Skeletal muscle cell (primary cell): ENCODE data around the gene PHF2.
"Not testable (repeated sequence)": the region's sequence is repeated elsewhere in the genome, so short reads cannot be mapped to it uniquely, and the experiment has no call there.

Experiments
- DNase-seq: peaks from one replicate; pipeline ENCODE4 v3.0.0-alpha.2; 2010; ENCODE audit warnings: low read depth
- H3K4me3 ChIP-seq: 2 replicates; pipeline ENCODE4 v1.5.1; 2011; ENCODE audit warnings: low read depth, mild to moderate bottlenecking, control low read depth, low read length, moderate library complexity

Gene PHF2

DNA sequence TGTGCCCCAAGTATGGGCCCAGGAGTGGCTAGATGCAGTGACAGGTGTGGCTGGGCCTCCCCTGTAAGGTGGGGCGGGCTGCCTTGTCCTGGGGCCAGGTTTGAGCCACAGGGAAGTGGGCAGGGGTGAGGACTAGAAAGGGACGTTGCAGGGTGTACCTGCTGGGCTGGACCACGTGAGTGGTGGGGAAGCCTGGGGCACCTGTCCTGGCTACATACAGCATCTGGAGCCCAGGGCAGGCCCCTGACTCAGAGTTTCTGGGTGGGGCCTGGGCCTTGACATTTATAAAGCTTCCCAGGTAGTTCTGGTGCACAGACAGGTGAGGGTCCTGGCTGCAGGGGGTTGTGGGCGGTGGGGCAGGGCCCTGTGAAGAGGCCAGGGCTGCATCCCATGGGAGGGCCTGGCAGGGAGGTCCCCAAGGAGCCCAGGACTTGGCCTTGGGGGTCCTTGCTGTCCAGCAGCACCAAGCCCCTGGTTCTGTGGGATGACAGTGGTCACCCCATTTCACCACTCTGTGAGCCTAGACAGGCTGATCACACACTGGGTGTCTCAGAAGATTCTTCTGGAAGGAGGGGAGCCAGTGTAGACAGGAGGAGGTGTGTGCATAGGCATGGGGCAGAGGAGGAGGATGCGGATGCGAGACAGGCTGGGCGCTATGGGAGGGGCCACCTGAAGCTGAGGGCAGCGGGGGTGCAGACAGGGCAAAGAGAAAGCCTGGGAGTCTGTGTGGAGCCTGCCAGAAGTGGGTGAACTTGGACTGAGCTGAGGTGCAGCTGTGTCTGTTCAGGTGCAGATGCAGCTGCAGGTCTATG lies 94.0 kb downstream of the PHF2 start:
- H3K4me3 ChIP-seq, result no peak overlapping the region
- peak; percentile 3 for DNase-seq

DNA sequence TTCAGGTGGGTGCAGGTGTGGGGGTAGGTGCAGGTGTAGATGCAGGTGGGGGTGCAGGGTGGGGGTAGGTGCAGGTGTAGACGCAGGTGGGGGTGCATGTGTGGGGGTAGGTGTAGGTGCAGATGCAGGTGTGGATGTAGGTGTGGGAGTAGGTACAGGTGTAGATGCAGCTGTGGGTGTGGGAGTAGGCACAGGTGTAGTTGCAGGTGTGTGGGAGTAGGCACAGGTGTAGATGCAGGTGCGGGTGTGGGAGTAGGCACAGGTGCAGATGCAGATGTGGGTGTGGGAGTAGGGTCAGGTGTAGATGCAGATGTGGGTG lies 94.6 kb downstream of the PHF2 start:
- H3K4me3 ChIP-seq, result no peak overlapping the region
- no peak for DNase-seq

DNA sequence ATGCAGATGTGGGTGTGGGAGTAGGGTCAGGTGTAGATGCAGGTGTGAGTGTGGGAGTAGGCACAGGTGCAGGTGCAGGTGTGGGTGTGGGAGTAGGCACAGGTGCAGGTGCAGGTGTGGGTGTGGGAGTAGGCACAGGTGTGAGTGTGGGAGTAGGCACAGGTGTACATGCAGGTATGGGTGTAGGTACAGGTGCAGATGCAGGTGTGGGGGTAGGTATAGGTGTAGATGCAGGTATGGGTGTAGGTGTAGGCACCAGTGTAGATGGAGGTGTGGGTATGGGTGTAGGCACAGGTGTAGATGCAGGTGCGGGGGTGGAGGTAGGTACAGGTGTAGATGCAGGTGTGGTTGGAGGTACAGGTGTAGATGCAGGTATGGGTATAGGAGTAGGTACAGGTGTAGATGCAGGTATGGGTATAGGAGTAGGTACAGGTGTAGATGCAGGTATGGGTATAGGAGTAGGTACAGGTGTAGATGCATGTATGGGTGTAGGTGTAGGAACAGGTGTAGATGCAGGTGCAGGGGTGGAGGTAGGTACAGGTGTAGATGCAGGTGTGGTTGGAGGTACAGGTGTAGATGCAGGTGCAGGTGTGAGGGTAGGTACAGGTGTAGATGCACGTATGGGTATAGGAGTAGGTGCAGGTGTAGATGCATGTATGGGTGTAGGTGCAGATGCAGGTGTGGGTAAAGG lies 96.1 kb downstream of the PHF2 start:
- not testable (repeated sequence) for H3K4me3 ChIP-seq, DNase-seq

DNA sequence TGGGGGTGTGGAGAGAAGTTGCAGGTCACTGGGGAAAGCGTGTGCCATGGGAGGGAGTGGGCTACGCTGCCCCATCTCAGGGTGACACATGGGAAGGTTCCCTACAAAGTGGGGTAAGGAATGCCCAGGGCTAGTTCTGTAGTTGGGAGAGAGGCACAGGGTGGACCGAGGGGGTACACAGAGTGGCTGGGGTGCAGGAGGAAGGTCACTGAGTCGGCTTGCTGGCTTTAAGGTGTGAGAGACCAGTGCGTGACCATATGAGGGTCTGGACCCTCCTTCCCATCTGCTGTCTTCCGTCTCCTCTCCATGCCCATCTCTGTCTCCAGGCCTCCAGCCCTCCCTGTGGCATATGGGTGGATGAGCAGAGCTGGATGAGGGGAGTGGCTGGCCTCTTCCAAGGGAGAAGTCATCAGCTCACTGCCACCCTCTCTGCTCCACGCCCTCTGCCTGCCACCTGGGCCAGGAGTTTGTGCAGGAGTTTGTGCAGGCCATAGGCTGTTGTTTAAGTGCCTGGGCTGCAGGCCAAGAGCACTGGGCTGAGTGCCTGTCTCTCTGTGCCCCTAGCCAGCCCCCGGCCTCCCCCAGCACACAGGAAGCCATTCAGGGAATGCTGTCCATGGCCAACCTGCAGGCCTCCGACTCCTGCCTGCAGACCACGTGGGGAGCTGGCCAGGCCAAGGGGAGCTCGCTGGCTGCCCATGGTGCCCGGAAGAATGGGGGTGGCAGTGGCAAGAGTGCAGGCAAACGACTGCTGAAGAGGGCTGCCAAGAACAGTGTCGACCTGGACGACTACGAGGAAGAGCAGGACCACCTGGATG lies 96.8 kb downstream of the PHF2 start:
- no peak overlapping the region for H3K4me3 ChIP-seq
- no peak for DNase-seq

DNA sequence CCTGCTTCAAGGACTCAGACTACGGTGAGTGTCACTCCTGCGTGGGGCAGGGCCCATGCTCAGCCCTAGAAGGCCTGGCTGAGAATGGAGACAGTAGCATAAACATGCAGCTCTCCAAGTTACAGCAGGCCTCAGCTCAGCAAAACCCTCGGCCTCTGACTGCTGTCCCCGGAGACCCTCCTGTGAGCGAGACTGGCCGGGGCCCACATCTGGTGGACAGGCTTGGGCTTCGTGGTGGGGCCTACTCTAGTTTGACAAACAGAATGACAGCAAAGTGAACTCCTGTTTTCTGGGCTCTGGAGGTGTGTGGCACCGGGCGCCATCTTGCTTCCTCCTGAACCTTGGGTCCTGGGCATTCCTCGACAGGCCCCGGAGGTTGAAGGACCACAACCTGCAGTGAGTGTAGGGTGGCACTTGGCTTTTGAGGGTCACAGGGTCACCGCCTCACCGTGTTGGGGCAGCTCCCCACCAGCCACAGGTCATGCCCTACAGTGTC lies 97.5 kb downstream of the PHF2 start:
- no peak overlapping the region for H3K4me3 ChIP-seq
- DNase-seq, result no peak

DNA sequence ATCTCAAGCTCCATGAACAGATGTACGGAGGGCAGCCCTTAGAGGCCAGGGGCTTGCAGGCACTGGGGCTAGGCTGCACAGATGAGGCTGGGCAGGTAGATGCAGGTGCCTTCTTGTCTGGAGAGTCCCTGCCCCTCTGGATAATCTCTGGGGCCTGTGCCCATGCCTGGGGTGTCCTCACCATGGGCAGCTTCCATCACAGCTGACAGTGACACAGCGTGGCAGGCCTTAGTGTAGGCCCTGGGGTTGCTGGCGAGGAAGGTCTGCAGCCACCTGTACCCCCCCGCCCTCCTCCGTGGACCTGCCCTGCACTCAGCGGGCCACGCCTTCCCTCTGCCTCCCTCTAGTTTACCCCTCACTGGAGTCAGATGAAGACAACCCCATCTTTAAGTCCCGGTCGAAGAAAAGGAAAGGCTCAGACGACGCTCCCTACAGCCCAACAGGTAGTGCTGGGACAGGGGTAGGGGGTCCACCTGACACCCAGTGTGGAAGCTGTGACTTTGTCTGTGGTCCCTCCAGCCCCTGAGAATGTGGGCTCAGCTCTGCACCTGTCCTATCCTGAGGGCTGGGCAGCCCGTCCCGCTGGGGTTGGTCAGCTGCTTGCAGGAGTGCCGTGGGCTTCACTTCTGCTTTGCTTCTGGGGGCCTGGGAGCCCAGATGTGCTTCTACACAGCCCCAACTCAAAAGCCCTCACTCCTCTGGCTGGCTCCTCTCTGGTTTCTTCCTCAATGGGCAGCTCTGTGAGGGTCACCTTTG lies 98.4 kb downstream of the PHF2 start:
- H3K4me3 ChIP-seq, result no peak overlapping the region
- no peak for DNase-seq

DNA sequence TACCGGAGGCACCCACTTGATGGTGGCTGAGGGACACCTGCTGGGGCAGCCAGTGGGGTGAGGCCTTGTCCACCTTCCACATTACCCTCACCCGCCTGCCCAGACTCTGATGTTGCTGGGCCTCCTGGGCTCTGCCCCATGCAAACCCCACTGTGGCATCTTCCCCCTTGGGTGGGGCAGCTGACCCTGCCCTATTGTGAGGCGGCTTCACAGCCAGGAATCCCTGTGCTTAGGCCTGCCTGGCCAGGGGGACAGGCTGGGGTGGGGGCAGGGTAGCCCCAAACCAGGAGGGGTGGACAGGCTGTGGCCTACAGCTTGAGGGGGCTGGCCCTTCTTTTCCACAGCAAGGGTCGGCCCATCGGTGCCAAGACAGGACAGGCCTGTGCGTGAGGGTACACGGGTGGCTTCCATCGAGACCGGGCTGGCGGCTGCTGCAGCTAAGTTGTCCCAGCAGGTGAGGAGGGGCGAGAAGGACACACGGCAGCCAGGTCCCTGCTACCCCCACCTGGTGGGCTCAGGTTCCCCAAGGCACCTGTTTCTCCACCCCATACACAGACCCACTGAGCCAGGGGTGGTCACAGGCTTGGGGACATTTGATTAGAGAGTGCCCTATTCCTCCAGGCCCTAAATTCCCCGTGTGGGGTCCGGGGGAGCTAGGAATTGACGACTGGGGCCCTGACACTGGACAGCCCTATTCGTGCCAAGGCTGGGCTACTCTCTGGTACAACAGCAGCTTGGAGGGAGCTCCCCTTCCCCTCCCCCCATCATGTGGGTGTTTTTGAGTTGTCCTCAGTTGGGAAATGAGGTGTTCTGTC lies 99.2 kb downstream of the PHF2 start:
- no peak for DNase-seq
- no peak overlapping the region for H3K4me3 ChIP-seq

DNA sequence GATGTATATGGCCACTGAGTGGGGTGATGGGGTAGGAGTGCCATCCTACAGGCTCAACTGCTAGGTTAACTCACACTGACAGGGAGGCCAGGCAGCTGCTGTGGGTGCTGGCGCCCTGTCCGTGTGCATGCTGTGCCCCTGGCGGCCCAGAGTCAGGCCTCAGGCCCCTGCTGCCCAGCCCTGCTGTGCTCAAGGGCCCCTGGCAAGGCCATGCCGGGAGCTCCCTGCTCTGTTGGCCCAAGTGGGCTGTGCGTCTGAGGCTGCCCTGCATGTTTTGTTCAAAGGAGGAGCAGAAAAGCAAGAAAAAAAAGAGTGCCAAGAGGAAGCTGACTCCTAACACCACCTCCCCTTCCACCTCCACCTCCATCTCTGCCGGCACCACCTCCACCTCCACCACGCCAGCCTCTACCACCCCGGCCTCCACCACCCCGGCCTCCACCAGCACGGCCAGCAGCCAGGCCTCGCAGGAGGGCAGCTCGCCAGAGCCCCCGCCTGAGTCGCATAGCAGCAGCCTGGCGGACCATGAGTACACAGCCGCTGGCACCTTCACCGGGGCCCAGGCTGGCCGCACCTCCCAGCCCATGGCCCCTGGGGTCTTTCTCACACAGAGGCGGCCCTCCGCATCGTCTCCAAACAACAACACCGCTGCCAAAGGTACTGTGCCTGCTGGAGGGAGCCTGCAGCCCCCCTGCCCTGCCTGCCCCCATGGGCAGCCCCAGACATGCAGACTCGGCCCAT lies 100.1 kb downstream of the PHF2 start:
- DNase-seq, result no peak

DNA sequence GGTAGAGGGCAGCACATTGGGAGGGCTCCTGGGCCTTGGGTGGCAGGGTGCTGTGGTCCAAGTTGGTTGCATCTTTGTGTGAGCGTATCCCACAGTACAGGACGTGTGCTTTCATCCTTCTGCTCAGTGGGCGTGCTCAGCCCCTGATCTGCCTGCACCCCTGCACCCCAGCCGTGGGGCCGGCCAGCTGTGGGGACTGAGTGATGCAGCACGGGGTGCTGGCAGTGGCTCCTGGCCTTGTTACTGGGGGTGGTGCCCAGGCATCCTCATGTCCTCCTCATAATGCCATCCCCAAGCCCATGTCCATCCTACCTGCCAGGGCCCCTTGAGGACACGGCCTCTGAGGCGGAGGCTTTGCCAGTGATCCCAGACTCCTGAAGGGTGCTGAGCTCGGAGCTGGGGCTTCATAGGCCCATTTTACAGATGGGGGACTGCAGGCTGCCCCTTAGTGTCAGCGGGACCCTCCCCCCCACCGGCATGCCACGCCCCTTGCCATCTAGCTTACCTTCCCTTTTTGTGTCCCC lies 100.7 kb downstream of the PHF2 start:
- no peak overlapping the region for H3K4me3 ChIP-seq
- DNase-seq, result no peak

More for the DNA sequence above, 100.1 kb downstream of the PHF2 start:
- H3K4me3 ChIP-seq, result no peak overlapping the region

DNA sequence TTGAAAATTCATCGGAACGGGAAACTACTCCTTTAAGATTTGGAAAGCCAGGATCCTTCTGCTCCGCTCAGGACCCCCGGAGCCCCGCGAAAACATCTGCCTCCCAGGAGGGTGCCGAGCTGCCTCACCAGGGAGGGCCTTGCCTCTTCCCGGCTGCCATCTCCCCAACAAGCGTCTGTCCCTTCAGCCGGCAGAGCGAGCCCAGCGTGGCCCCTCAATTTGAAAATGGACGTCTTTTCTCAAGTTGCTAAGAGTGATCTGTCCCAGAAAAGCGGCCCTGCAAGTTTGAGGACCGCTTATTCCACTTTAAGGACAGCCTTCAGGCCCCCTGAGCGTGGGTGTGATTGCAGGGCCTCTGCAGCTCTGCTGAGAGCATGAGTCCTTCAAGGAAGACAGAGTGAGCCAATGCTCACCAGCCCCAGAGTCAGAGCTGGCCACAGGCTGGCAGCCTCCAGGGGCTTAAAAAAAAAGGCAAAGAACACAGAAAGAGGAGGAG lies 101.3 kb downstream of the PHF2 start:
- DNase-seq, result no peak
- no peak overlapping the region for H3K4me3 ChIP-seq

DNA sequence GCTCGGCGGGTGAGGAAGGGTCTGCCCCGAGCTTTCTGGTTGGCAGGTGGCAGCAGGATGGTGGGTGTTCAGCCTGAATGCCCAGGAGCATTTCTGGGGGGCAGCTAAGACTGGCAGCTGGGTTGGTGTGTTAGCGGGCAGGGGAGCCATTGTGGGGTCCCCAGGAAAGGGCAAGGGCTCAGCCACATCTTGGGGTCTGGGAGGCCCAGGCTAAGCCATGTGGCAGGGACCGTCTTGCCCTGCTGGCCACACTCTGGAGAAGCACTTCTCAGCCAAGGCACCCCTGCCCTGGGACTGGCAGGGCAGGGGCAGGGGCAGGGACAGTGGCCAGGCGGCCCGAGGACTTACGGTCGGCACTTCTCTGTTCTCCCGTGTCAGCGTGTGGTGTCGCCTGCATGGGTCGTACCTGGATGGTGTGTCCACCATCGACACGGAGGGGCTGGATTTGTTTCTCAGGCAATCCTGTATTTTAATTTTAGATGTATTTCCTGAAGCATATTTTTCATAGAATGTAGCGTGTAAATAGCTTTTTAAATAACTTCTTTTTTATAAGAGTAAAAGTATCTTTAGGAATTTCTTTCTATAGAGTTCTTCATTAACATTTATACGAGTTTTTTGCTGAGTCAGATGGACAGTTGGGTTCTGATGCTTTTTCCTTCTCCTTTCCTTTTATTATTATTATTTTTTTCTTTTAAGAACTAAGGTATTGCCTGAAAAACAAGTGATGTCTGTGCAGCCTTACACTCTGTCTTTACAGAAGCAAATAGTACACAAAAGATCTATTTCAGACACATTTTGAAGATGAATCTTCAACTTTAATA lies 102.0 kb downstream of the PHF2 start:
- no peak overlapping the region for H3K4me3 ChIP-seq
- no peak for DNase-seq

DNA sequence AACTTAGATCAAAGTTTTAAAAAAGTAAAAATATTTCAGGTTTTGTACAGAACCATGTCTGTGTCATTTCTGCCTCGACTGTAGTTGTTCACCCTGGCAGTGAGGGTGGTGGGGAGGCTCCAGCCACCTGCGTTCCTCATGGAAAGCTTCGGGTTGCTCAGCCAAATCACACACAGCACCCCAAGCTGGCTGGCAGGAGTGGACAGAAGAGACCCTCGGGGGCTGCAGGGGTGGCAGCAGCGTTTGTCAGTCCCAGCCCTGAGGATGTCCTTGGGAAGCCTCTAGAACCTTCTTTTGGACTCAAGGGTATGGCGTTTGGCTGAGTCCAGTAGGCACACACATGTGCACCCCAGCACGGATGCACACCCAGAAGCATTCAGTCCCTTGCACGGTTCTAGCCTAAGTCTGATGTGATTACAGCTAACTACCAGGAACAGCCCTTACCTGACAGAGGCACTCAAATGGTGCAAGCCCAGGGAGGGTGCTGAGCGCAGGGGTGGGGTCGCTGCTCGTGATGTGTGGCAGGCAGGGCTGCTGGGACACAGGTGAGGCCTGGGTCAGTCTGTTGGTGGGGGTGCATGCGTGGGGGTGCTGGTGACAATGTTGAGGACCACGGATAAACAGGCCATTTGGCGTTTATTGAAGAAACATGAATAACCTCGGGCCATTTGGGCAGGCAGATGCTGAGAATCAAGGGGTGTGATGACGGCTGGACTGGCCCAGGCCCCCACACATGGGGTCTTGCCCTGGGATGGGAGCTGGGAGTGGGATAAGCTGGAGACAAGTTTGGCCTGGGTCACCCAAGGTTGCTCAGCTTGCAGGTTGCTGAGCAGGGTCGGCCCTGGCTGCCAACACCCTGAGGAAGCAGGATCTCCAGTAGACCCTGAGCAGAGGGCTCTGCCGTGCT lies 103.4 kb downstream of the PHF2 start:
- no peak for DNase-seq
- no peak overlapping the region for H3K4me3 ChIP-seq

DNA sequence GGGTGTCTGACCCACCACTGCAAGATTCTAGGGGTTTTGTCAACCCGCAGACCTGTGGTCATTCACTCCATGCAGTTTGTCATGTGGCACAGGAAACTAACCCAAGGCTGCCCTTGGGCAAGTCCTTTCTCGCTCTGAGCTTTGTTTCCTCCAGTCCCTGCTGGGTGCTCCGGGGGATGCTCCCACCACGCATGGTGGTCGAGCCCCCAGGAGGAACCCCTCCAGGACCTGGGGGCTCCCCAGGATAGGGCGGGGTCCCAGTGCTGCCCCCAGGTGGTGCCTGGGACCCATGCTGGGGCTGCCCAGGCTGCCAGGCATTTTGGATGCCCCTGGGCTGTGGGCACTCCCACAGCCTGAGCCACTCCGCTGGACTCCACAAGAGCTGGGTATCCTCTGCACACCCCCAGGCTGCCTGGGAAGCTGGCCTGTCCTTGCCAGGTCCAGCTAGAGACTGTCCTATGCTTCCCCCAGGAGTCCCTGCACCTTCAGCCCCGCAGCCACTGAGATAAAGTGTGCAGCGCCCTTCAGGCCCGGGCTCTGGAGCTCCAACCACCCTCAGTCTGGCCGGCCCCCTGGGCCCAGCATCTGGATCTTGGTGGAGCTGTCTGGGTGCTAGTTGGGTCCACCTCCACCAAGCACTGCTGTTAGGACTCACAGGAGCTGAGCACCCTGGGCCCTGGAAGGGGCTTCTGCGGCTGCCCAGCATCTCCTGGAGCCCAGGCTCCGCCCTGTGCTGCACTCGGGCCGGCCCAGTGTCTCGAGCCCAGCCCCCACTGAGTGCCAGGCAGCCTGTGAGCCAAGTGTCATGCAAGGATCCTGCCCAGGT lies 104.3 kb downstream of the PHF2 start:
- no peak for DNase-seq
- no peak overlapping the region for H3K4me3 ChIP-seq

DNA sequence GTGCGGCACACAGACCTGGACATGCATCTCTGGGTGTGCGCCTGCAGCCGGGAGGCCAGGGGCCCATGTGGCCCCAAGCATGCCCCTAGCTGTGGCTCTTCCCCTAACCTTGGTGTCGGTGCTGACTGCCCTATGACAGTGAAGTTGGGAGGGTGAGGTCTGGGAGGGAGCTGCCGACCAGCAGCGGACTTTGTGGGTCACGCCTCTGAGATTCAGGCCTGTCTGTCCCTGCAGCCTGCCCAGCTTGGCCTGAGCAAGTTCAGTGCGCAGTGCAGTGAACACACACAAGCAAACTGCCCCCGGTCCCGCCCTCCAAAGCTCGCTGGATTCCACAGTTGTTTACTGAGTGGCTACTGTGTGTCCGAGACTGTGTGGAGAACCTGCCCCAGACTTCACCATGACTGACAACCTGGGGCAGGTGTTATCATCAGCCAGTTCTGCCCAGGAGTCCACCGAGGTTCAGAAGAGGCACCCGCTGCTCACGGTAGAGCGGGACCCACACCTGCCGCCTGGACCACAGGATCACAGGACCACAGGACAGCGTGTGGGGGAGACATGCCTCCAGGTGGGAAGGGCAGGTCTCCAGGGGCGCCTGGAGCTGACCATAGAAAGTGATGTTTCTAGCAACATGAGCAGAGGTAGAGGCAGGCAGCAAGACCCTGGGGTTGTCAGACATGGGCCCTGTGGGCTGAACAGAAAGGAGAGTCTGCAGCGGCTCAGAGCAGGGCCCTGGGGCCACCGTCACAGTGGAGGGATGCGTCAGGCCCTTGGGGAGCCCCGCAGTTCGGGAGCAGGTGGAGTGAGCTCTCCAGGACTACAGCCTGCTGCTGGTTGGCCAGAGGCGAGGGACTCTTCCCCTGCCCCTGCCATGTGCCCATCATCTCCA lies 105.1 kb downstream of the PHF2 start:
- no peak for DNase-seq
- H3K4me3 ChIP-seq, result no peak overlapping the region
